Neuronal stem cell (in vitro differentiated cells): ENCODE data around the gene IL33.
A peak's percentile ranks its signal among the peaks of the same experiment; 100 is the strongest.

Experiments
- DNase-seq: peaks from one replicate; pipeline ENCODE4 v3.0.0-alpha.2; 2013; ENCODE audit warnings: low spot score
- H2AFZ ChIP-seq: one replicate; pipeline ENCODE4 v1.6.1; 2013; ENCODE audit warnings: mild to moderate bottlenecking, low read length, inconsistent platforms
- H2AK5ac ChIP-seq: 2 replicates; pipeline ENCODE4 v1.6.1; 2013; ENCODE audit warnings: low read depth, mild to moderate bottlenecking, inconsistent platforms, low read length, moderate library complexity, mixed read lengths
- H2BK120ac ChIP-seq: 2 replicates; pipeline ENCODE4 v1.6.1; 2013; ENCODE audit warnings: low read depth, mild to moderate bottlenecking, inconsistent platforms, low read length, moderate library complexity, mixed read lengths
- H2BK12ac ChIP-seq: one replicate; pipeline ENCODE4 v1.6.1; 2013; ENCODE audit warnings: low read length, inconsistent platforms
- H2BK15ac ChIP-seq: 2 replicates; pipeline ENCODE4 v1.6.1; 2013; ENCODE audit warnings: mild to moderate bottlenecking, low read length, inconsistent platforms, mixed read lengths
- H2BK5ac ChIP-seq: one replicate; pipeline ENCODE4 v1.6.1; 2013; ENCODE audit warnings: inconsistent platforms, mild to moderate bottlenecking, low read length, moderate library complexity
- H3K14ac ChIP-seq: one replicate; pipeline ENCODE4 v1.6.1; 2013; ENCODE audit warnings: low read length, inconsistent platforms
- H3K18ac ChIP-seq: 2 replicates; pipeline ENCODE4 v1.6.1; 2013; ENCODE audit warnings: low read length, inconsistent platforms
- H3K23ac ChIP-seq: 2 replicates; pipeline ENCODE4 v1.6.1; 2013; ENCODE audit warnings: low read depth, mild to moderate bottlenecking, mixed read lengths, low read length, inconsistent platforms; ENCODE audit not compliant: poor library complexity
- H3K27ac ChIP-seq: replicated peaks from 3 replicates; pipeline ENCODE4 v1.5.1; 2013; ENCODE audit warnings: low read length, inconsistent platforms
- H3K27me3 ChIP-seq, 3 experiments: 2 replicates each; pipeline ENCODE4 v1.6.1; 2013; ENCODE audit warnings: low read length in 3 of 3, mild to moderate bottlenecking in 2 of 3, inconsistent platforms in 1 of 3, low read depth in 1 of 3, mixed read lengths in 1 of 3, moderate library complexity in 1 of 3; ENCODE audit not compliant: control insufficient read depth in 3 of 3, insufficient read depth in 3 of 3
- H3K36me3 ChIP-seq, 2 donors: replicated peaks in 1 of 2; 2 replicates each; pipeline ENCODE4 v1.6.1; 2013; ENCODE audit warnings: low read length in 2 of 2; ENCODE audit not compliant: control insufficient read depth in 2 of 2, insufficient read depth in 2 of 2
- H3K4ac ChIP-seq: 2 replicates; pipeline ENCODE4 v1.6.1; 2013; ENCODE audit warnings: inconsistent platforms, mild to moderate bottlenecking, low read length, moderate library complexity
- H3K4me1 ChIP-seq, 2 donors: 1 replicate in 1 of 2; 2 replicates in 1 of 2; pipeline ENCODE4 v1.6.1; 2013; ENCODE audit warnings: low read length in 2 of 2, low read depth in 1 of 2; ENCODE audit not compliant: control insufficient read depth in 2 of 2, insufficient read depth in 1 of 2
- H3K4me2 ChIP-seq: one replicate; pipeline ENCODE4 v1.6.1; 2013; ENCODE audit warnings: mild to moderate bottlenecking, low read length, inconsistent platforms; ENCODE audit not compliant: insufficient read depth, poor library complexity, severe bottlenecking
- H3K4me3 ChIP-seq, 2 donors: 2 replicates each; pipeline ENCODE4 v1.5.1; 2013; ENCODE audit warnings: low read length in 2 of 2, mild to moderate bottlenecking in 2 of 2, inconsistent platforms in 1 of 2, moderate library complexity in 1 of 2
- H3K79me1 ChIP-seq: one replicate; pipeline ENCODE4 v1.6.1; 2013; ENCODE audit warnings: low read depth, mild to moderate bottlenecking, inconsistent platforms, low read length, moderate library complexity
- H3K9ac ChIP-seq: one replicate; pipeline ENCODE4 v1.6.1; 2013; ENCODE audit warnings: mild to moderate bottlenecking, low read depth, low read length, inconsistent platforms; ENCODE audit not compliant: poor library complexity
- H3K9me3 ChIP-seq, 2 donors: replicated peaks in 1 of 2; 2 replicates each; pipeline versions ENCODE3 to v1.6.1; 2013; ENCODE audit warnings: low read length in 2 of 2, mild to moderate bottlenecking in 2 of 2, inconsistent platforms in 1 of 2, low read depth in 1 of 2, mixed read lengths in 1 of 2, moderate library complexity in 1 of 2; ENCODE audit not compliant: control insufficient read depth in 2 of 2, insufficient read depth in 1 of 2
- H4K8ac ChIP-seq: one replicate; pipeline ENCODE4 v1.6.1; 2013; ENCODE audit warnings: low read depth, mild to moderate bottlenecking, inconsistent platforms, low read length, moderate library complexity
- H4K91ac ChIP-seq: one replicate; pipeline ENCODE4 v1.6.1; 2013; ENCODE audit warnings: low read length, low read depth, mild to moderate bottlenecking, inconsistent platforms; ENCODE audit not compliant: poor library complexity
- WGBS, 2 donors: extraction: QIAGEN DNeasy Blood & Tissue Kit; methylation state at CpG; one replicate each; pipeline ENCODE4 v1.1.7; 2013; ENCODE audit warnings: missing lambda C conversion rate in 2 of 2, mixed read lengths in 1 of 2; ENCODE audit not compliant: insufficient read length in 2 of 2, insufficient replicate concordance in 1 of 2; ENCODE audit errors: extremely low coverage in 2 of 2; 5-methylcytosine and 5-hydroxymethylcytosine counted together

The IL33 gene

DNA sequence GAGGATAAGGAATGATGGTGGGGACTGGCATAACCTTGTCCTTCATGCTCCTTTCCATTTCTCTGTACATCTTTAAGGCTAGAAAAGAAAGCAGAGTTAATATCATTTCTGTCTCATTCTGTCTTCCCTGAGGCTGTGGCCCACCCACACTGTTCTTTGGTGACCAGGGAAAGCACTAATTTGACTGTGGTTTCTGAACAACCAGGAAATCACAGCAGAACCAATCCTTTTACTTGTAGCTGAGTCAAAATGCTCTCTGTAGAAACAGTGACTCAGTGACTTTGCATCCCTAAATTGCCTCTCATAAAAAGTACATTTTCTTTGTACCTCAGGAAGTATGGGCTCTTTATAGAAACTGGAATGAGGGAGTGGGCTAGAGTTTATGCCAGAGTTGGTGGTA lies 28.1 kb downstream of the IL33 start:
- Histone ChIP-seq H2AFZ (peak overlapping the region; percentile 43), H2BK12ac (no peak overlapping the region), H3K9me3 (peaks cover 0 to 1% of the 10 kb centered on the region in 2 donors), H2BK5ac (no peak overlapping the region), H3K9ac (no peak overlapping the region), H3K27ac (no peak overlapping the region), H3K18ac (no peak overlapping the region), H3K14ac (no peak overlapping the region), H2BK15ac (no peak overlapping the region), H3K36me3 (no peaks in the 10 kb centered on the region), H3K4me1 (peaks cover 0 to 2% of the 10 kb centered on the region in 2 donors), H3K23ac (no peak overlapping the region), H3K79me1 (no peaks in the 10 kb centered on the region), H4K91ac (no peak overlapping the region), H2BK120ac (no peak overlapping the region), H3K27me3 (no peaks in the 10 kb centered on the region), H3K4me3 (no peak overlapping the region), H4K8ac (no peak overlapping the region), H3K4me2 (no peak overlapping the region), H2AK5ac (no peak overlapping the region), H3K4ac (no peak overlapping the region)
- DNase-seq, result no peak

DNA sequence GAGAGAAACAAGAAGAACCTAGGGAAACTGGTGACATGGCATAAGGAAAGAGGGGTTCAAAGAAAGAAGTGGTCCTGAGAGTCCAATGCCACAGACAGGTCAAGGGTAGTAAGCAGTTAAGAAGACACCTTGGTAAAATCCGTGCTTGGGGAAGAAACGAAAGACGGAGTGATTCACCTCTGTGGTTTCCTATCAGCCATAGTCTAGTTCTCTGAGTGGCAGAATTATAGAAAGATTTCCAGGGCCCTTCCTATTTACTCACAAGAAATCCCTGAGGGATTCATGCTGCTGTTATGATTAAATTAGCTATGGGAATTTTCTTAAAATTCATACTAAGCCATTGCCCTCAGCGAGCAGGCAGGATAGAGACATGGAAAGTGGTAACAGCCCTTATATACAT lies 31.7 kb downstream of the IL33 start:
- Histone ChIP-seq H4K91ac (no peak overlapping the region), H3K27me3 (peaks cover 0 to 3% (median 0%) of the 10 kb centered on the region in 3 experiments), H3K14ac (no peak overlapping the region), H2AFZ (no peak overlapping the region), H2BK15ac (no peak overlapping the region), H2BK12ac (no peak overlapping the region), H3K4me3 (no peak overlapping the region), H3K18ac (no peak overlapping the region), H3K79me1 (no peaks in the 10 kb centered on the region), H4K8ac (no peak overlapping the region), H3K27ac (no peak overlapping the region), H3K4ac (no peak overlapping the region), H3K9ac (no peak overlapping the region), H3K36me3 (no peaks in the 10 kb centered on the region), H3K4me1 (no peaks in the 10 kb centered on the region), H2BK120ac (no peak overlapping the region), H2AK5ac (no peak overlapping the region), H2BK5ac (no peak overlapping the region), H3K4me2 (no peak overlapping the region), H3K23ac (no peak overlapping the region), H3K9me3 (peaks cover 0 to 1% of the 10 kb centered on the region in 2 donors)
- WGBS, 2 donors, result no CpG with 5 or more reads among the region's 4 CpGs
- no peak for DNase-seq

DNA sequence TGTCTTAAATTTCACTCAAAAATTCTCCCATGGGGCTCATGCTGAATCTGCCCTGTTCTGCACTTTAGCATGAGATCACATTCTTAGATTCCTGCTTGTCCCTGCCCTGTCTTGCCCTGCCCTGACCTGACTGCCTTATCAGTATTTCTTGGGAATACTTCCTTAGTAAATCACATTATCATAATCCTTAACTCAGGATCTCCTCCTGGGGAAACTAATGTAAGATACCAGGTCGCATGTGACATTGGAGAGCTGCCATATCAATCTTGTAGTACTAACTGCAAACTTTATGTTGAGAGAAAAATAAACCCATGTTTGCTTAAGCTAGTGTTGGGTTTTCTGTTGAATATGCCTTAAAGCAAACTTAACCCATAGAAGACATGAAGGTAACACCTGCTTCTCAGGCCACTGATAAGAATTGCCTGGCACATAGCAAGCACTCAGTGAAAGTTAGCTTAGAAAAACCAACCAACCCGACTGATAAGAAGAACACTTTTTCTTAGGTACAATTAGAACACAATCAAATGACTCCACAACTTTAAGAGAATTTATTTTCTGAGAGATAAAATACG lies 53.3 kb downstream of the IL33 start:
- Histone ChIP-seq H3K79me1 (no peaks in the 10 kb centered on the region), H3K27ac (no peak overlapping the region), H3K9me3 (peaks cover 0 to 2% of the 10 kb centered on the region in 2 donors), H2AK5ac (no peak overlapping the region), H3K27me3 (no peaks in the 10 kb centered on the region), H3K18ac (no peak overlapping the region), H2BK12ac (no peak overlapping the region), H3K14ac (no peak overlapping the region), H3K9ac (no peak overlapping the region), H2AFZ (no peak overlapping the region), H2BK120ac (no peak overlapping the region), H3K36me3 (no peaks in the 10 kb centered on the region), H3K4ac (no peak overlapping the region), H3K4me3 (no peak overlapping the region), H3K23ac (no peak overlapping the region), H2BK15ac (no peak overlapping the region), H2BK5ac (no peak overlapping the region), H3K4me1 (peaks cover 0 to 1% of the 10 kb centered on the region in 2 donors), H4K91ac (no peak overlapping the region), H3K4me2 (no peak overlapping the region), H4K8ac (no peak overlapping the region)
- no peak for DNase-seq
- WGBS, 2 donors, result no CpG with 5 or more reads among the region's 3 CpGs

DNA sequence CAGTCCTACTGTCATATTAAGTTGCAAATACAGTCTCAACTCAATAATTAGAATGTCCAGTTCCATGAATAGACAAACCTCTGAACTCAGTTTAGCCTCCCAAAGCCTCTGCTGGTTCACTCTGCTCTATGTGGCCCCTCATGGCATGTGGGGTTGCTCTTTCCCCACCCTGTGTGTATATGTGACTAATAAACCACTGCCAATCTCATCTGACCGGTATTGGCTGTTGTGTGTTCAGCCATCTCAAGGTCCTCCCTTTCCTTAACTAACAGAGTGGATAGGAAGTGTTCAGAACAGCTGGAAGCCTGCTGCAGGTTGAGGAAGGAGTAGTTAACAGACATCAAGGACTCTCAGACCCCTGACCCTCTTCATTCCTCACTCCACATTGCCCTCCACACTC lies 55.3 kb downstream of the IL33 start:
- H2BK15ac ChIP-seq, result no peak overlapping the region

More for the DNA sequence above, 55.3 kb downstream of the IL33 start:
- Histone ChIP-seq H3K9me3 (no peaks in the 10 kb centered on the region), H2BK5ac (no peak overlapping the region), H2AK5ac (no peak overlapping the region), H3K4me3 (no peak overlapping the region), H3K27me3 (no peaks in the 10 kb centered on the region), H3K36me3 (no peaks in the 10 kb centered on the region), H2BK120ac (no peak overlapping the region), H3K14ac (no peak overlapping the region), H2AFZ (no peak overlapping the region), H3K79me1 (no peaks in the 10 kb centered on the region), H3K4me1 (peaks cover 0 to 1% of the 10 kb centered on the region in 2 donors), H2BK12ac (no peak overlapping the region), H3K4me2 (no peak overlapping the region), H3K23ac (no peak overlapping the region), H4K91ac (no peak overlapping the region), H3K18ac (no peak overlapping the region), H3K9ac (no peak overlapping the region), H3K4ac (no peak overlapping the region), H4K8ac (no peak overlapping the region), H3K27ac (no peak overlapping the region)
- no CpG with 5 or more reads among the region's 1 CpG for WGBS, 2 donors
- no peak for DNase-seq
